Measurements from ENCODE around the gene DPPA4.
"Not testable (repeated sequence)": the region's sequence is repeated elsewhere in the genome, so short reads cannot be mapped to it uniquely, and the experiment has no call there.

The DPPA4 gene, protein sequence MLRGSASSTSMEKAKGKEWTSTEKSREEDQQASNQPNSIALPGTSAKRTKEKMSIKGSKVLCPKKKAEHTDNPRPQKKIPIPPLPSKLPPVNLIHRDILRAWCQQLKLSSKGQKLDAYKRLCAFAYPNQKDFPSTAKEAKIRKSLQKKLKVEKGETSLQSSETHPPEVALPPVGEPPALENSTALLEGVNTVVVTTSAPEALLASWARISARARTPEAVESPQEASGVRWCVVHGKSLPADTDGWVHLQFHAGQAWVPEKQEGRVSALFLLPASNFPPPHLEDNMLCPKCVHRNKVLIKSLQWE

DNA sequence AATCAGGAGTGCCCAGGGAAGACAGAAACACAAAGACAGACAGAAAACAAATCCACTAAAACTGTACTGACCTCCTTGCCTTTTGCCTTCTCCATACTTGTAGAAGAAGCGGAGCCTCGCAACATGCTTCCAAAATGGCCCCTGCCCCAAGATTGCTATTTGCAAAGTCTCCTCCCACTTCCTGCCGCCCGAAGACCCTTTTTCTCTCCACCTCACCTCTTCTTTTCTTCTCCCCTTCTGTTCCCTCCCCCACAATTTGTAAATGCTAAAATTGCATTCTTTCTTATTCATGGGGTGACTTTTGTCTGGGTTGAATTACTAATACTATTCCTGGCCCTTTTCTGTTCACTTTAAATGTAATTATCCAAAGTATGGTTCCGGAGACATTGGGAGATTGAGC, at the start of gene DPPA4:
DPPA4 (minus strand) TSS at position 154 of the 400 bp plus-strand sequence; CDS start at position 125, 29 bp downstream.
- no peak for DNase-seq

DNA sequence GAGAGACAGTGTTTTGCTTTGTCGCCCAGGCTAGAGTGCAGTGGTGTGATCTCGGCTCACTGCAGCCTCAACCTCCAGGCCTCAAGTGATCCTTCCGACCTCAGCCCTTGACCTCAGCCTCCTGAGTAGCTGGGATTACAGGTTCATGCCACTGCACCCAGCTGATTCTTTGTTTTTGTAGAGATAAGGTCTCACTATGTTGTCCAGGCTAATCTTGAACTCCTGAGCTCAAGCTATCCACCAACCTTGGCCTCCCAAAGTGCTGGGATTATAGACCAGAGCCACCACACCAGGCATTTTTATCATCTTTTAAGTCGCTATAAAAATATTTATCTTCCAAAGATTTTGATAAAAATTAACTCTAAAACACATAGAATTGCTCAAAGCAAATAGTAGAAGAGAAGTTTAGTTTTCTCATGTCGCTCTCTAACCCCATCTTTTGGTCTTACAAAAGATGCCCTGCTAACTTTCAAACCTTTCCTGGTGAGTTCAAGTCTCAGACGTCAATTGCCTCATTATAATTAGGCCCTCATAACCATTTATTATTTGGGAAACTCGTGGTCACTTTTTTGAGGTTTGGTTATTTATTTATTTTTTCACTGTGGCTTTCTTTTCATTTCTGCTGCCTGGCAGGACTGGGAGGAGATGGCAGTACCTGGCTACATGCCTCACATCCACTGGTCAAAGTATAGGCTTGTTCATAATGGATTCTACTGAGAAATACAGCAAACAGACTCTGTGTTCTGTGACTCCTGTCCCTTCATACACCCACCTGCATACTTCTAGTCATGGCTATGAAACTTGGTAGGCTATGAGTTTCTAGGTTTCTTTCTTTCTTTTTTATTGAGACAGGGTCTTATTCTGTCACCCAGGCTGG, 48.3 kb upstream of the DPPA4 start:
- no peak for DNase-seq

DNA sequence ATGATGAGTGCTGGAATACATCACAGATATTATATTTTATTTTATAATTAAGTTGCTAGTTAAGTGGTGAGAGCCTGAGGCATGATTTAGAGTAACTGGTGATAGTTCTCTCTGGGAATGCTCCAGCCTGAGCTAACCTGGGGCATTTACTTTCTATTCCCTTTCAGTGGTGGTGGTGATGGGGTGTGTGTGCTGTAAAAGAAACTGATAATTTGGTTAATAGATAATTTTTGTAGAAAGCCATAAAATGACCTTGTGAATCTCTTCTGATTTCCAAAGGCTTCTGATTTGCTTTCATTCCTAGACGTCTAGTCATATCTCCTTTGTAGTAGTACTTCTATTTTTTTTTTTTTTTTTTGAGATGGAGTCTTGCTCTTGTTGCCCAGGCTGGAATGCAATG, 46.8 kb upstream of the DPPA4 start:
- no peak for DNase-seq

DNA sequence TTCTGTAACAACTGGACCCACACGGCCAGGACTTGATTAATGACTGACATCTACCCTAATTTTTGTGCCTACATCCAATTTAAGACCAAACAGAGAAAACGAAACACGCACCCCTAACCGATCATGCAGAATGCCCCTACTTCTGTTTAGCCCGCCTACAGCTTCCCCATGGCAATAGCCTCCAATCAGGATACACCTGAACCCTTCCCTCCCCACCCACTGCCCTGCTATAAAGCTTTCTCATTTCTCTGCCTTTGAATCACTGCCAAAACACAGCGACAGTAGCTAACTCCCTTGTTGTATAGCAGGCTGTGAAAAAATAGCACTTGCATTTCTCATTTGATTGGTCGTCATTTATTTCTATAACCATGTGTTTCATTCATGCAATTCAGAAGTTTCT, 45.2 kb upstream of the DPPA4 start:
- DNase-seq, result no peak

DNA sequence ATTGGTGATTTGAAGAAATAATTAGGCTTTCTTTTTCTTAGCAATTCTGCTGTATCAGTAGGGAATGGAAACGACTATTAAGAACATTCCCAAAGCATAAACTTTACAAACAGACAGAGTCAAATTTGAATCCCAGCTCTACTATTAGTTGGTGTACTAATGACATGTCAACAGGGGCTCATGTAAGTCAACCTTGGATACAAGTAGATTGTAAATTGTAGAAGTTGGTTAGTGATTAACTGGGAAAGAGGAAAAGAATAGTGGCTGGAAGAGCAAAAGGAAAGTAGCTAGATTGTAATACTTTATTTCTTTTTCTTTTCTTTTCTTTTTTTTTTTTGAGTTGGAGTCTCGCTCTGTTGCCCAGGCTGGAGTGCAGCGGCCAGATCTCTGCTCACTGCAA, 38.6 kb upstream of the DPPA4 start:
- DNase-seq, result no peak

DNA sequence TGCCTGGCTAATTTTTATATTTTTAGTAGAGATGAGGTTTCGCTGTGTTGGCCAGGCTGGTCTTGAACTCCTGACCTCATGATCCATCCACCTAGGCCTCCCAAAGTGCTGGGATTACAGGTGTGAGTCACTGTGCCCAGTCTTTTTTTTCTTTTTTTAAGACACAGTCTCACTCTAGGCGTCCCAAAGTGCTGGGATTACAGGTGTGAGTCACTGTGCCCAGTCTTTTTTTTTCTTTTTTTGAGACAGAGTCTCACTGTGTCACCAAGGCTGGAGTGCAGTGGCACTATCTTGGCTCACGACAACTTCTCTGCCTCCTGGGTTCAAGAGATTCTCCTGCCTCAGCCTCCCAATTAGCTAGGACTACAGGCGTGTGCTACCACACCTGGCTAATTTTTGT, 37.1 kb upstream of the DPPA4 start:
- DNase-seq, result not testable (repeated sequence)

DNA sequence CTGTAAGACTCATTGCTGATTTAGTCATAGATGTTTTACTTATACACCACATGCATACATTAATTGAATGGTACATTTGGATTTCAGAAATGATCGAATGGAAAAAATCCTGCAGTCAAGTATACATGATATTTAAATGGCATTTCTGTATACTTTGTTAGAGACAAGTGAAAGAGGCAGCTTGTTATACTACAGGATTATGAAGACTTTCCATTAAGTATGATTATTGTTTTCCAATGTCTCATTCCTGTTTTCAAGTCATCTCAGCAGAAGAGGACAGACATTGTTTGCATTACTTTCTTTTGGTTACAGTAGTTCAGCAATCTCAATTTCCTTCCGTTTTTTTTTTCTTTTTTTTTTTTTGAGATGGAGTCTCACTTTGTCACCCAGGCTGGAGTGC, 36.6 kb upstream of the DPPA4 start:
- DNase-seq, result no peak

DNA sequence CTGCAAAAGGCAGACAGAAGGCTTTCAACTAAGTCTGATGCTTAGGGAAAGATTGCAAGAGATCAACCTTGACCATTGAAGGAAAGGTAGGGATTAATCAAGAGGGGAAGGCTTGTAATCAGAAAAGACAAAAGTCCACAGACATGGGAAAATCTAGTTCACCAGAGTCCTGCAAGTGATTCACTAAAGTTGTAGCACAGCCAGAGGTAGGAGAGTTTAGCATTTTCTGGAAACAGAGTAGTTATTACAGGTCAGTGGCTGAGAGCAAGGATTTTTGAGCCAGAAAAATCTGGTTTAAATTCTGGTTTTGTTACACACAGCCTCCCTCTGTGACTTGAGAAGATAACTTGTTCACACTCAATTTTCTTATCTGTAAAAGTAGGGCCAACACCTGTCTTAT, 35.3 kb upstream of the DPPA4 start:
- no peak for DNase-seq

DNA sequence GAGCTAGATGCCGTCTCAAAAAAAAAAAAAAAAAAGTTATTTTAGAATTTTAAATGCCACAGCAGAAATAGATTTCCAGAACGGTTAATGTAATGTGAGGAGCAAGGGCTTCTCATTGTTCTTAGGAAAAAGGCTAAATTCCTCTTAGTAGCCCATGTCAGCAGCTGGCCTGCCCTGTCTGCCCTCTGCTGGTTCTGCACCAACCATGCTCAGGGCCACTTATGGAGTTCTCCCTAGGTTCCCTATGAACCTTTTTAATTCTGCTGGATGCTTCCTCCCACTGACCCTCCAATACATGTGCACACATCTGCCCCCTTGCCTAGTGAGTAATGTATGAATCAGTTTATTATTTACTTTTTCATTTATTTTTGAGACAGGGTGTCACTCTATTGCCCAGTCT, 32.2 kb upstream of the DPPA4 start:
- DNase-seq, result no peak

DNA sequence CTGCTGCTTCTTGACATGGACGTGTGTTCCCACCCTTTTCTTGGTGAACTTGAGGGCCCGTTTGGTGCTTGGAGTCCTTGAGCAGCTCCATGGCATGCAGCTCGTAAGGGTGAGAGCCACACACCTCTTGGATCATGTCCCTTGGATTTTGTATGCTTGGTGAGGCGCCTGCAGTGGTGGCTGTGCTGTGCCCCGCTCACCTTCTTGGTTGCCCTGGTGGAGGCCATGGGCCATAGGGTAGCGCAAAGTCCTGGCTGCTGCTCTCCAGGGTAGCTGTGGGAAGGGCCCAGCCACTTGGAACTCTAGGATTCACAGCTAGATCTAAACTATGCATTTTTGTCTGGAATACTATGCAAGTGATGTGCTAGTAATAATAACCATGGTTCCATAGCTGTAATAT, 26.7 kb upstream of the DPPA4 start:
- no peak for DNase-seq

DNA sequence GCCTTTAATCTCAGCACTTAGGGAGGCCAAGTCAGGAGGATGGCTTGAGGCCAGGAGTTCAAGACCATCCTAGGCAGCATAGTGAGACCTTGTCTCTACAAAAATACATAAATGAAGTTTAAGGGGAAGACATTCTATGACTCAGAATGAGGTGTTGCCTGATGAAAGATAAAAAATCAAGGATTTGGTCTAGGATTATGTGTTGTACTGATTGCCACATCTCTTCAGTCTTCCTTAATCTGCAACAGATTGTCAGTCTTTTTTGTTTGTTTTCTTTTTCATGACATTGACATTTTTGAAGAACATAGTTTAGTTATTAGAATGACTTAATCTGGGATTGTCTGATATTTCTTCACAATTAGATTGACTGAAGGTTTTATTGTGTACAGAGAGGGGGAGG, 26.3 kb upstream of the DPPA4 start:
- DNase-seq, result no peak

DNA sequence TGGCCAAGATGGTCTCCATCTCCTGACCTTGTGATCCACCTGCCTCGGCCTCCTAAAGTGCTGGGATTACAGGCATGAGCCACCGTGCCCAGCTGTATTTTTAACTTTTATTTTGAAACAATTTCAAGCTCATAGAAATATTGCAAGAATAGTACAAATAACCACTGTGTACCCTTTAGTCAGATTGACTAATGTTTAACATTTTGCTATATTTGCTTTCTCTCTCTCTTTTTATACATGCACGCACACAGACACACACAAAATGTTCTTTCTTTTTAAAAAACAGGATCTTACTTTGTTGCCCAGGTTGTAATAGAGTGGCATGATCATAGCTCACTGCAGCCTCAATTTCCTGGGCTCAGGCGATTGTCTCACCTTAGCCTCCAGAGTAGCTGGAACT, 25.5 kb upstream of the DPPA4 start:
- DNase-seq, result no peak

DNA sequence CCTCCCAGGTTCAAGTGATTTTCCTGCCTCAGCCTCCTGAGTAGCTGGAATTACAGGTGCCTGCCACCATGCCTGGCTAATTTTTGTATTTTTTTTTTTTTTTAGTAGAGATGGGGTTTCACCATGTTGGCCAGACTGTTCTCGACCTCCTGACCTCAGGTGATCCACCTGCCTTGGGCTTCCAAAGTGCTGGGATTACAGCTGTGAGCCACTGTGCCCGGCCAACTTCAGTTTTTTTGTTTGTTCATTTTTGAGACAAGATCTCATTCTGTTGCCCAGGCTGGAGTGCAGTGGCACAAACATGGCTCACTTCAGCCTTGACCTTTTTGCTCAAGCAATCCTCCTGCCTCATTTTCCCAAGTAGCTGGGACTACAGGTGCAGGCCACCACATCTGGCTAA, 21.5 kb upstream of the DPPA4 start:
- not testable (repeated sequence) for DNase-seq

DNA sequence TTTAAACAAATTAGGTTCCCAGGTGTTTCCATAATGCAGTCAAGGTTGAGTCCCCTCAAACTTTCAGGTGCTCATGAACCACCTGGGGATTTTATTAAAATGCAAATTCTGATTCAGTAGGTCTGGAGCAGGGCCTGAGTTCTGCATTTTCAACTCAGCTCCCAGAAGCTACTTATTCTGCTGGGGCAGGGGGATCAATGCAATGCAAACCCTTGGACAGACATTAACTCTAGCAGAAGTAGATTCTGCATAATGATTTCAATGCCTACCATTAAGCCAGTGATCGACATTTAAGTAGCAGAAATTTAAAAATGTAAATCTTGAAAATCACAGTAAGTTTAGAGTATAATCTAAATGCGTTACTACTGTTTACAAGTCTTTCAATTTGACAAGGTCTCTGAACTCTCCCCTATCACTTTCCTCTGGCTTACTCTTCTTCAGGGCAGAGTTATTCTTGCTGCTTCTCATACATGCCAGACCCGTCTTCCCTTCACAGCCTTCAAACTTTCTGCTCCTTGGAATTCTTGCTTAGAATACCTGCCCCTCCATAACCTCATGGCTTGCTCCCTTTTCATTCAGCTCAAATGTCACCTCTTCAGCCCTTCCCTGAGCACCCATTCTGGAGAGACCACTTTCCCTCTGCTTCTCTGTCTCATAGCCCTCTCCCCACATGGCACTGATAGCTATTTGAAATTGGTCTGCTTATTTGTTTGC, 19.3 kb upstream of the DPPA4 start:
- DNase-seq, result no peak

DNA sequence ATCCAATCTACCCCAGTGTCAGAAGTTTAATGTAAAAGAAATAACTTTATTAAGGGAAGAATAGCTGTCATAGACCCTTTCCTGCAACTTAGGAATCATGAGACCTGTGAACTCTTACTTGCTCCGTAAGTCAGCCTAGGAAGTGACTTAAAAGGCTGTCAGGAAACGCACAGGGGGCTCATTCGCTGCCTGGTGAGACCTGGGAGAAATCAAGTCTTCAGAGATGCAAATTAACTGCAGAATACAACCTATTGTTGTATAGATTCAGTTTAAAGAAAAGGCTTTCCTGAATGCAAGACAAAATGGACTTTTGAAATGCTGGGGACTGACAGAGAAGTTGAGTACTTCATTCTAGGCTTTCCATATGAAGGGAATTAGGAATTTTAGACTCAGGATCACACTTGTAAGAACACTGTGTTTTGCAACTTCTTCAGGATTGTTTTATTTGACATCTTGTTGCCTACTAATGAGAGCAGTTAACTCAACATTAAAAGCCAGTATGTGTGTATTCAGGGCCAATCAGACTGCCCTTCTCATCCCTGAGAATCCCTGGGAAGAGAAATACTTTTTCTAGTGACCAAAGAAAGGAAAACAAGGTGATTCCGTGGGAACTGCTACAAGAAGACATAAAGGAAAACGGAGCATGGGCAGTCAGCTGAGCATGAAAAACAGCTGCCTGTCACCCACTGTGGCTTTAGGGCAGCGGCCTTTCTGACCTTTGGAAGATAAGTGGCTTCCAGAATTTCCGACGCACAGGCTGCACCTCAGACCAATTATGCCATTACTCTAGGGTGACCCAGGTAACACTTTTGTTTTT, 18.5 kb upstream of the DPPA4 start:
- no peak for DNase-seq

DNA sequence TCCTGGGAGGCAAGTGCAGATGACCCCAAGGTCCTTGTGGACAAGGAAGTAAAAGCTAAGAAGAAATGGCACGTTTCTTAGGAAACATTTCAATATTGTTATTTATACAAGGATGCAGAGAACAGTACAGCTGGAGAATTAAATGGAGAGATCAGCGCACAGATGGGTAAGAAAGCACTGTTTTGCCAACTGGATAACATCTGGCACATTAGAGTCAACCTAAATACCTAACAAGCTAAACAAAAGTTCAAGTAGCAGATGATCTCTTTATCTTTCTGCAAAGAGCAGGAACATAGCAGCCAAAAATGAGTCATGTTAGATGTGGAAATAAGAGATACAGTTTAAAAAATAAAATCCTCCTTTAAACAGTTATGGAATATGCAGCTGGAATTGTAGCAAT, 15.7 kb upstream of the DPPA4 start:
- no peak for DNase-seq

DNA sequence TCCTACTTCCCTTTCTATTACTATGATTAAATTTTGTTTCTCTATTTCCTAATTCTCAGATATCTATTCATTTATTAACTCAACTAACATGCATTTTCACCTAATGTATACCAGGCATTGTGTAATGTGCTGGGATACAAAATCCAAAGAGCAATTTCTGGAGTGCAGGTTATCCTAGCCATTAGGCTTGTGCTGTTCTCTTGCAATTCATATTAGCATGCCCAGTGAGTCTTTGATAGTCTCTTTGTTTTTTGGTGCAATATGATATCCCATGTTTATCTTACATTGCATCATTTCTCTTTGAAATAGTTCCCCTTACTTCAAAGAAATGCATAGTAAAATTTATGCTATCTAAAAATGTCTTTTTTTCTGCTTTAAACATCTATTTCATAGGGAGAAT, 13.9 kb upstream of the DPPA4 start:
- no peak for DNase-seq

DNA sequence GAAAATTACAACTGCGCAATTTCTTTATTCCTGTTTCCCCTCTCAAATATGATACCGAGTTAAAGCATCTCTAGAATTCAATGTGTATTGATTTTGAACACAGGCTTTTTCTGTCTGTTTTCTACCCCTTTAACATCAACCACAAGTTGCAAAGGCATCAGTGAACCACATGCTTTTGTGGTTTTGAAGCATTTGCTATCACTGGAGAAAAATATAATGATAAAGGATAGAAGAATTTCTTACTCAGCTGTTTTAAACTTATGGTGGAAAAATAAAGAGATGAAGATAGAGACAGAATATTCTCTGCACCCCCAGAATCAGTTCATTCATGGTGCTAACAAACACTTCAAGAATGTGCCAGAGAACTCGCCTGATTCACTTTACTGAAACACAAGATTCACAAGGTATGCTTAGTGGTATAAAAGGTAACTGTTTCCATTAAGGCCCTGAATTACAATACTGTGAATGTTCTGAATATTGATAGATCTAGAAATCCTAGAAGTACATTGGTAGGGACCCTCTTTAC, 9.5 kb upstream of the DPPA4 start:
- DNase-seq, result no peak

DNA sequence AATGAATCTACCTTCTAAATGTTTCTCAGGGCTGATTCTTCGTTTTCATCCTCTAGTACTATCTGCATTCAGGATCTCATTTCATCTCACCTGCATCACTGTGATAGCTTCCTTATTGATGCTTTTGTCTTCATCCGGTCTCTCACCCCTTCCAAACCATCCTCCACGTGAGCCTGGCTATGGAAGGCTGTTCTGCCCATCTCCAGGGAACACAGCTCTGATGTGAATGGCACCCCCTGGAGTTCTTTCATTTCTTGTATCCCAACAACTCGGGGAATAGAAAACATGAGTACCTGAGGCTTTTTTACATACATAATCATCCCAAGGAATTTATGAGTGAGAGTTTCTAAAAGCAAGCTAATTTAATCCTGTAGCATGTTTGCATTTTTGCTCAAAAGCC, 8.8 kb upstream of the DPPA4 start:
- no peak for DNase-seq

DNA sequence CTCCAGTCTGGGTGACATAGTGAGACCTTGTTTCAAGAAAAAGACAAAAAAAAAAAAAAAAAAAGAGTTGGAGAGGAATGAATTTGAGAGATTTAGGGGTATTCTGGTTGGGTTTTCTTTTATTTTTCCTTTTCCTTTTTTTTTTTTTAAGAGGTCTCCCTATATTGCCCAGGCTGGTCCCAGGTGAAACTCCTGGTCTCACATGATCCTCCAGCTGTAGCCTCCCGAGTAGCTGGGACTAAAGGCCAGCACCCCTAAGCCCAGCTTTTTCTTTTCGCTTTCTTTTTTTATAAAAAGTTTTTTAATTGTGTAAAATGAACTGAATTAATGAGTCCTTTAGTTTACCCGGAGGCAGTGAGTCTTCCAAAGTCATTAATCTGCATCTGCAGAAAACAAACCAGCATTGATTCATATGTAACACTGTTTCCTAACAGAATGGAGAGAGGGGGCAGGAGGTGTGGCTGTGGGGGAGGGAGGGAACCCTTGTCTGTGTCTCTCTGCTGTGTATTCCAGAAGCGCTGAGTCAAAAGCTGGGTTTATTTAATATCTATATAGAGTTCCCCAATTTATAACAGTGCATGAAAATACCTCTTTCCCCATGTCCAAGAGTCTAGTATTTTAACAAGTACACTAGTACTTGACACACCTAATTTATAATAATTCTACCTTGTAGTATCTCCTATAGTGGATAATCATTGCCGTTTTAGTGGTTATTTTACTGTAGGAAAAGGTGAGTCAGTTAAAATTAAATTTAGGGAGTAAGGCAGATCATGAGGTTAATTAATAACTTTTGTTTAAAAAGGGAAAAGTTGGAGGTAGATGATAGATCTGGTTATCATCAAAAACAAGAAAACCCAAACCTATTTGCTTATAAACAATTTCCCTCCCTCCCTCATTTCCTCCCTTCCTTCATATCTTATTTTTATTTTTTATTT, 2.6 kb upstream of the DPPA4 start:
- no peak for DNase-seq

DNA sequence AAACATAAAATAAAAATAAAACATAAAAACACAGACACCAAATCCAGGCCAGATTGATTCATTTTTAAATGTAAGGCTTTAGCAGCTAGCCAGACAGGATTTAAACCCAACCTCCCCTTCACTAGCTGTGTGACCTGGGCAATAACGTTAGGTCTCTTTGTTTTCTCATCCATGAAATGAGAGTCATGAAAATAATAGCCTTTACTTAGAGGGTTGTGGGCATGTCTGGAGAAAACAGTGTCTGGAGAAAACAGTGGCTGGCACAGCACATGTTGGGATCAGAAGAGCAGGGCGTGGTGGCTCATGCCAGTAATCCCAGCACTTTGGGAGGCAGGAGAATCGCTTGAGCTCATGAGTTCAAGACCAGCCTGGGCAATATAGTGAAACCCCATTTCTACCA, 1.9 kb upstream of the DPPA4 start:
- no peak for DNase-seq

DNA sequence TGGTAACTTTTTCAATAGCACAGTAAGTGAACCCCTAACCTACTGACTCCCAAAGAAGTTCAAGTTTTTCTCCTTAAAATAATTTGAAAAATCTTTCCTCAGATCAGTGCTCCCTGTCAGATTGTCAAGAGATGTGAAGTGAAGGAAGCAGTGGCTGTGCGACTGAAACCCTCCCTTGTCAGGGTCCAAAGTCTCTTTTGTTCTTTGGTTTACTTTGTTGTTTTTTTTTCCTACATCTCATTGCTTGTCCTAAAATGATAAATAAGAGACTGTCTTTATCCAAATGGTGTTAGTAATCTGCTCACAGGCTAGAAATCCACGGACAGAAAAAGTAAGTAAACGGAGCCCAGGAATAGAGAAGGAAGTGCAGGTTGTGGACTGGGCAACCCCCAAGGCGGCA, 976 bp upstream of the DPPA4 start:
- DNase-seq, result no peak

Data from activated CD4-positive, CD25-positive, alpha-beta regulatory T cell treated with anti-CD3 and anti-CD28 coated beads, Interleukin-2, amount 50 U/mL, for 72 hours (primary cell).